Liver (tissue), 9 donors: Measurements from ENCODE around the gene LRP3. TPM values are rescaled to one million over a fixed set of nuclear protein-coding genes. Genes with fewer than 3 reads are reported as not detected.

Source experiments
- DNase-seq: peaks from one replicate; pipeline ENCODE4 v3.0.0-alpha.2; 2017; ENCODE audit warnings: low spot score
- H3K27ac ChIP-seq, 2 donors: one replicate each; pipeline ENCODE4 v1.7.0; 2013; ENCODE audit warnings: inconsistent platforms in 2 of 2, low read length in 2 of 2, control low read depth in 1 of 2, low read depth in 1 of 2, mild to moderate bottlenecking in 1 of 2
- H3K27me3 ChIP-seq, 4 donors: one replicate each; pipeline versions ENCODE4 v1.6.1 to v1.7.0; 2013; ENCODE audit warnings: low read length in 3 of 4, inconsistent platforms in 1 of 4, mild to moderate bottlenecking in 1 of 4, moderate library complexity in 1 of 4; ENCODE audit not compliant: control insufficient read depth in 4 of 4, insufficient read depth in 4 of 4
- H3K36me3 ChIP-seq, 4 donors: one replicate each; pipeline versions ENCODE4 v1.6.1 to v1.7.0; 2013; ENCODE audit warnings: low read length in 3 of 4, mild to moderate bottlenecking in 3 of 4, low read depth in 1 of 4, moderate library complexity in 1 of 4; ENCODE audit not compliant: control insufficient read depth in 4 of 4, insufficient read depth in 3 of 4
- H3K4me1 ChIP-seq, 4 donors: one replicate each; pipeline versions ENCODE4 v1.6.1 to v1.7.0; 2013; ENCODE audit warnings: low read length in 3 of 4, mild to moderate bottlenecking in 3 of 4, moderate library complexity in 1 of 4; ENCODE audit not compliant: control insufficient read depth in 4 of 4, insufficient read depth in 4 of 4
- H3K4me3 ChIP-seq, 3 donors: one replicate each; pipeline versions ENCODE4 v1.6.1 to v1.7.0; 2013; ENCODE audit warnings: low read length in 3 of 3, control low read depth in 1 of 3, low read depth in 1 of 3, mild to moderate bottlenecking in 1 of 3
- H3K9ac ChIP-seq, 2 donors: one replicate each; pipeline ENCODE4 v1.7.0; 2013; ENCODE audit warnings: low read length in 2 of 2, mild to moderate bottlenecking in 2 of 2, moderate library complexity in 2 of 2, control low read depth in 1 of 2, low read depth in 1 of 2
- H3K9me3 ChIP-seq, 4 donors: one replicate each; pipeline versions ENCODE4 v1.6.1 to v1.7.0; 2013; ENCODE audit warnings: low read length in 3 of 4; ENCODE audit not compliant: control insufficient read depth in 4 of 4
- ATF3 ChIP-seq: IDR thresholded peaks from 2 replicates; pipeline ENCODE4 v1.6.1; 2016; ENCODE audit warnings: antibody characterized with exemption
- CTCF ChIP-seq: fragments of 150-350 bp; IDR thresholded peaks from 2 replicates; pipeline ENCODE4 v1.5.1; 2017; ENCODE audit warnings: improper control_type of control experiment, low read depth, low read length; ENCODE audit not compliant: missing input control
- EGR1 ChIP-seq, 2 donors: IDR thresholded peaks; 2 replicates each; pipeline ENCODE4 v1.6.1; 2016 to 2018; ENCODE audit warnings: antibody characterized with exemption in 2 of 2, low read depth in 2 of 2
- FOXA1 ChIP-seq: IDR thresholded peaks from 2 replicates; pipeline ENCODE4 v1.6.1; 2016; ENCODE audit warnings: antibody characterized with exemption
- FOXA2 ChIP-seq: IDR thresholded peaks from 2 replicates; pipeline ENCODE4 v1.6.1; 2016; ENCODE audit warnings: antibody characterized with exemption
- HNF4A ChIP-seq, 2 donors: conservative IDR thresholded peaks; 2 replicates each; pipeline ENCODE4 v1.6.1; 2016; ENCODE audit warnings: antibody characterized with exemption in 2 of 2, mild to moderate bottlenecking in 2 of 2
- HNF4G ChIP-seq: IDR thresholded peaks from 2 replicates; pipeline ENCODE4 v1.6.1; 2016; ENCODE audit warnings: antibody characterized with exemption
- JUND ChIP-seq, 2 donors: IDR thresholded peaks; 2 replicates each; pipeline ENCODE4 v1.6.1; 2016; ENCODE audit warnings: antibody characterized with exemption in 2 of 2
- MAX ChIP-seq: IDR thresholded peaks from 2 replicates; pipeline ENCODE4 v1.6.1; 2016; ENCODE audit warnings: antibody characterized with exemption
- NR2F2 ChIP-seq: IDR thresholded peaks from 2 replicates; pipeline ENCODE4 v1.6.1; 2016; ENCODE audit warnings: antibody characterized with exemption
- RAD21 ChIP-seq, 2 donors: IDR thresholded peaks; 2 replicates each; pipeline ENCODE4 v1.6.1; 2016; ENCODE audit warnings: antibody characterized with exemption in 2 of 2, mild to moderate bottlenecking in 2 of 2
- REST ChIP-seq: IDR thresholded peaks from 2 replicates; pipeline ENCODE4 v1.6.1; 2016; ENCODE audit warnings: antibody characterized with exemption, mild to moderate bottlenecking
- SP1 ChIP-seq: IDR thresholded peaks from 2 replicates; pipeline ENCODE4 v1.6.1; 2018; ENCODE audit warnings: antibody characterized with exemption, mild to moderate bottlenecking
- TAF1 ChIP-seq: conservative IDR thresholded peaks from 2 replicates; pipeline ENCODE4 v1.6.1; 2016; ENCODE audit warnings: antibody characterized with exemption, mild to moderate bottlenecking
- YY1 ChIP-seq: IDR thresholded peaks from 2 replicates; pipeline ENCODE4 v1.6.1; 2016; ENCODE audit warnings: antibody characterized with exemption, mild to moderate bottlenecking
- ZBTB33 ChIP-seq: IDR thresholded peaks from 2 replicates; pipeline ENCODE4 v1.6.1; 2016; ENCODE audit warnings: antibody characterized with exemption
- WGBS: extraction: QIAGEN DNeasy Blood & Tissue Kit; methylation state at CpG from one replicate; pipeline ENCODE4 v1.1.7; 2013; 5-methylcytosine and 5-hydroxymethylcytosine counted together
- polyA plus RNA-seq, 2 donors: library from polyadenylated mRNA; stranded (reverse) in 1 of 2; unstranded in 1 of 2; fragments of 200-250 nt in 1 of 2; fragments of >200 nt in 1 of 2; fragmentation: Nextera tagmentation in 1 of 2; extraction: Ambion mirVana in 1 of 2; gene quantifications; one replicate each; pipeline versions ENCODE4 v1.2.1 to v1.2.3, GENCODE V29; 2013 to 2015
- total RNA-seq, 2 donors: library from RNA; depleted of rRNA; stranded (reverse); fragments of >200 nt; gene quantifications; one replicate each; pipeline ENCODE4 v1.2.3, GENCODE V29; 2014
- donor health status: healthy.
- donor health status: healthy.
- donor health status: healthy.
- donor health status: healthy.
- donor health status: healthy.

The LRP3 gene
- total and polyA plus RNA-seq, 4 donors = 2.5 to 42.3 (median 15.4) TPM

- H3K4me1 ChIP-seq = no peaks in the 10 kb centered on the region
- no peak for TF ChIP-seq FOXA2
- no peak for TF ChIP-seq TAF1
- TF ChIP-seq SP1 = no peak
- TF ChIP-seq REST = no peak
- TF ChIP-seq ATF3 = no peak
- TF ChIP-seq CTCF = no peak
- no peak for TF ChIP-seq HNF4A (conservative IDR thresholded peaks at IDR 0.05)
- no peak for TF ChIP-seq MAX
- no peak for TF ChIP-seq JUND (IDR thresholded peaks at IDR 0.05)
- no peak for TF ChIP-seq NR2F2
- no peak for TF ChIP-seq HNF4G
- TF ChIP-seq EGR1 (IDR thresholded peaks at IDR 0.05; ENCODE audit: low read depth in 2 of 2) = no peak
- H3K9me3 ChIP-seq = no peaks in the 10 kb centered on the region
- WGBS = 94% methylated on average over 6 of the region's 6 CpGs
- no peak overlapping the region for H3K4me3 ChIP-seq
- DNase-seq = no peak
- no peaks in the 10 kb centered on the region for H3K27me3 ChIP-seq
- peaks cover 3 to 49% (median 14%) of the 10 kb centered on the region in 4 donors for H3K36me3 ChIP-seq
- H3K27ac ChIP-seq = no peak overlapping the region
- no peak overlapping the region for H3K9ac ChIP-seq
These were observed 7.3 kb downstream of the LRP3 start for GRCh38 chr19:33201473-33201872.

GRCh38 chr19:33201886-33202545 is 7.9 kb downstream of the LRP3 start:
- DNase-seq = no peak
- no peak overlapping the region for H3K9ac ChIP-seq
- no peaks in the 10 kb centered on the region for H3K27me3 ChIP-seq
- no peak overlapping the region for H3K4me3 ChIP-seq
- H3K36me3 ChIP-seq = peaks cover 3 to 46% (median 11%) of the 10 kb centered on the region in 4 donors
- no peak overlapping the region for H3K27ac ChIP-seq
- 96% methylated on average over 15 of the region's 15 CpGs for WGBS
- peaks cover 0 to 4% (median 0%) of the 10 kb centered on the region in 4 donors for H3K4me1 ChIP-seq
- no peak for TF ChIP-seq CTCF
- no peak for TF ChIP-seq FOXA2
- TF ChIP-seq YY1 = no peak
- TF ChIP-seq EGR1 (IDR thresholded peaks at IDR 0.05; ENCODE audit: low read depth in 2 of 2) = no peak
- no peak for TF ChIP-seq ZBTB33
- no peak for TF ChIP-seq HNF4G
- TF ChIP-seq FOXA1 = no peak
- TF ChIP-seq SP1 = no peak
- no peak for TF ChIP-seq RAD21 (IDR thresholded peaks at IDR 0.05)
- no peak for TF ChIP-seq JUND (IDR thresholded peaks at IDR 0.05)
- no peaks in the 10 kb centered on the region for H3K9me3 ChIP-seq
